ENCODE measurements around the gene TUBB2B. TPM values are rescaled to one million over a fixed set of nuclear protein-coding genes. Genes with fewer than 3 reads are reported as not detected.

TUBB2B gene
- total RNA-seq, 2 donors from 2014 or later, result 2.2 to 2.4 TPM

GRCh38 chr6:3196770-3197169 lies 30.7 kb downstream of the TUBB2B start:
- H3K4me1 ChIP-seq, result peaks cover 0 to 9% of the 10 kb centered on the region in 2 donors
- H3K4me3 ChIP-seq, result no peak overlapping the region

GRCh38 chr6:3195695-3196497 lies 31.6 kb downstream of the TUBB2B start:
- Histone ChIP-seq H3K27me3 (no peaks in the 10 kb centered on the region), H3K4me1 (peaks cover 0 to 9% of the 10 kb centered on the region in 2 donors), H3K27ac (no peak overlapping the region), H3K4me3 (no peak overlapping the region), H3K36me3 (no peaks in the 10 kb centered on the region), H3K9me3 (no peaks in the 10 kb centered on the region)
- TF ChIP-seq, protein P1, sequence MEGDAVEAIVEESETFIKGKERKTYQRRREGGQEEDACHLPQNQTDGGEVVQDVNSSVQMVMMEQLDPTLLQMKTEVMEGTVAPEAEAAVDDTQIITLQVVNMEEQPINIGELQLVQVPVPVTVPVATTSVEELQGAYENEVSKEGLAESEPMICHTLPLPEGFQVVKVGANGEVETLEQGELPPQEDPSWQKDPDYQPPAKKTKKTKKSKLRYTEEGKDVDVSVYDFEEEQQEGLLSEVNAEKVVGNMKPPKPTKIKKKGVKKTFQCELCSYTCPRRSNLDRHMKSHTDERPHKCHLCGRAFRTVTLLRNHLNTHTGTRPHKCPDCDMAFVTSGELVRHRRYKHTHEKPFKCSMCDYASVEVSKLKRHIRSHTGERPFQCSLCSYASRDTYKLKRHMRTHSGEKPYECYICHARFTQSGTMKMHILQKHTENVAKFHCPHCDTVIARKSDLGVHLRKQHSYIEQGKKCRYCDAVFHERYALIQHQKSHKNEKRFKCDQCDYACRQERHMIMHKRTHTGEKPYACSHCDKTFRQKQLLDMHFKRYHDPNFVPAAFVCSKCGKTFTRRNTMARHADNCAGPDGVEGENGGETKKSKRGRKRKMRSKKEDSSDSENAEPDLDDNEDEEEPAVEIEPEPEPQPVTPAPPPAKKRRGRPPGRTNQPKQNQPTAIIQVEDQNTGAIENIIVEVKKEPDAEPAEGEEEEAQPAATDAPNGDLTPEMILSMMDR (IDR thresholded peaks at IDR 0.05), result no peak
- DNase-seq (ENCODE audit: low spot score), result no peak

More at GRCh38 chr6:3196770-3197169, 30.7 kb downstream of the TUBB2B start:
- Histone ChIP-seq H3K27me3 (no peaks in the 10 kb centered on the region), H3K36me3 (no peaks in the 10 kb centered on the region), H3K9me3 (no peaks in the 10 kb centered on the region), H3K27ac (no peak overlapping the region)
- TF ChIP-seq, protein P1 (IDR thresholded peaks at IDR 0.05), result no peak
- DNase-seq (ENCODE audit: low spot score), result no peak

- TF ChIP-seq, protein P1 (IDR thresholded peaks at IDR 0.05), result no peak
Measured at GRCh38 chr6:3195420-3195694, 32.1 kb downstream of the TUBB2B start.

GRCh38 chr6:3194535-3195419 lies 32.7 kb downstream of the TUBB2B start:
- DNase-seq (ENCODE audit: low spot score), result no peak
- Histone ChIP-seq H3K27ac (peak overlapping the region in 1 of 2 donors; percentile 37), H3K27me3 (no peaks in the 10 kb centered on the region), H3K36me3 (no peaks in the 10 kb centered on the region), H3K4me1 (peaks cover 0 to 9% of the 10 kb centered on the region in 2 donors), H3K9me3 (no peaks in the 10 kb centered on the region), H3K4me3 (no peak overlapping the region)
- TF ChIP-seq, protein P1 (IDR thresholded peaks at IDR 0.05), result no peak

More at GRCh38 chr6:3195420-3195694, 32.1 kb downstream of the TUBB2B start:
- DNase-seq (ENCODE audit: low spot score), result no peak
- Histone ChIP-seq H3K36me3 (no peaks in the 10 kb centered on the region), H3K4me1 (peaks cover 0 to 9% of the 10 kb centered on the region in 2 donors), H3K9me3 (no peaks in the 10 kb centered on the region), H3K27ac (no peak overlapping the region), H3K4me3 (no peak overlapping the region), H3K27me3 (no peaks in the 10 kb centered on the region)

DNA sequence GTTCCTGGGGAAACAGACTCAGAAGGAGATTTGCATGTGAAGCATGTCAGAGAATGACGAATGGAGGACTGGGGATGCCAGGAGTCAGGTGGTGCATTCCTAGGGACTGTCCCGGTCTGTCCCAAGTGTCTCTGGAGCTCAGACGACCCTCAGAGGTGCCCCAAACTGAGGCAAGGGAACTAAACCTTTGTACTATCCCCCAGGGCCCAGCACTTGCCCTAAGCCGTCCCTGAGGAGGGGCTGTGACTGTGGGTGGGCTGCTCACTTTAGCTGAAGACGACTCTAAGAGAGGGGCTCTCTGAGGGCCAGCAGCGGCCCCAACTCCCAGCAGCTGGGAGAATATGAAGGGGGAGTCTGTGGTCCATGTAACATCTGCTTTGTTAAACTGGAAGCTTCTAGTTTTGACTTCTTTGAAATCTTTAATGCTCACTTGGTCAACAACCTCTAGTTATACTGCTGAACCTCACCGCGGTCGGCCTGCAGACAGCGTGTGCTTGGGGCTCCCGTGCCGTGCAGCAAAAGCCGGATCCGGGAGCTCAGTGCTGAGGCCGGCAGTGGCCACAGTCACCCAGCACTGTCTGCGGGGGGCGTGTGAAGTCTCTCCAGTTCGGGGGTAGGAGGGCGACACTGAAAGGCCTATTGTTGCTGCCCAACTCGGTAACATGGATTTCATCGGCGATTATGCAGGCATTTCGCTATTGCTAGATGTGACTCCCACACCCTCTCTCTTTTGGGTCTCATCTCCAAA lies 34.2 kb downstream of the TUBB2B start:
- Histone ChIP-seq H3K27ac (no peak overlapping the region), H3K4me3 (no peak overlapping the region), H3K27me3 (no peaks in the 10 kb centered on the region), H3K9me3 (no peaks in the 10 kb centered on the region), H3K36me3 (no peaks in the 10 kb centered on the region), H3K4me1 (peaks cover 0 to 9% of the 10 kb centered on the region in 2 donors)
- DNase-seq (ENCODE audit: low spot score), result no peak
- TF ChIP-seq, protein P1 (IDR thresholded peaks at IDR 0.05), result no peak
